Fibroblast of the aortic adventitia (primary cell): ENCODE results near the gene RELN. TPM values are rescaled to one million over a fixed set of nuclear protein-coding genes. Genes with fewer than 3 reads are reported as not detected.
"Not testable (repeated sequence)": the region's sequence is repeated elsewhere in the genome, so short reads cannot be mapped to it uniquely, and the experiment has no call there.

ENCODE experiments used
- DNase-seq: peaks from one replicate; pipeline ENCODE4 v3.0.0-alpha.2; 2010; ENCODE audit warnings: low read depth
- H3K4me3 ChIP-seq: 2 replicates; pipeline ENCODE4 v1.5.1; 2011; ENCODE audit warnings: low read depth, mild to moderate bottlenecking, control low read depth, low read length, moderate library complexity
- CTCF ChIP-seq: IDR thresholded peaks from 2 replicates; pipeline ENCODE4 v1.5.1; 2011; ENCODE audit warnings: mild to moderate bottlenecking, low read length, control low read depth, inconsistent platforms; ENCODE audit not compliant: insufficient read depth
- total RNA-seq: library from RNA; depleted of rRNA; stranded (reverse); fragments of >200 nt; gene quantifications from 2 replicates; pipeline ENCODE4 v1.2.3, GENCODE V29; 2012; ENCODE audit warnings: low replicate concordance

RELN gene
- total RNA-seq, 1 donor, result 88.7 TPM

GRCh38 chr7:103832438-103832837 lies 157.0 kb downstream of the RELN start:
- H3K4me3 ChIP-seq, result no peak overlapping the region
- DNase-seq, result no peak
- no peak for TF ChIP-seq CTCF

GRCh38 chr7:103824251-103824650 lies 165.2 kb downstream of the RELN start:
- no peak for TF ChIP-seq CTCF
- no peak for DNase-seq
- H3K4me3 ChIP-seq, result no peak overlapping the region

GRCh38 chr7:103823084-103823483 lies 166.4 kb downstream of the RELN start:
- H3K4me3 ChIP-seq, result no peak overlapping the region
- DNase-seq, result no peak
- no peak for TF ChIP-seq CTCF

GRCh38 chr7:103821092-103821491 lies 168.4 kb downstream of the RELN start:
- H3K4me3 ChIP-seq, result no peak overlapping the region
- TF ChIP-seq CTCF, result no peak
- no peak for DNase-seq

- not testable (repeated sequence) for H3K4me3 ChIP-seq, DNase-seq
These were observed 173.5 kb downstream of the RELN start for GRCh38 chr7:103815972-103816371.

- no peak for TF ChIP-seq CTCF
- DNase-seq, result no peak
- no peak overlapping the region for H3K4me3 ChIP-seq
These were observed 175.5 kb downstream of the RELN start for GRCh38 chr7:103813970-103814369.

- DNase-seq, result no peak
- no peak overlapping the region for H3K4me3 ChIP-seq
- no peak for TF ChIP-seq CTCF
These were observed 177.5 kb downstream of the RELN start for GRCh38 chr7:103811997-103812396.
